Suppressor macrophage (primary cell): ENCODE measurements around the gene MACROH2A1.

Experiments used
- DNase-seq, 4 experiments: peaks; one replicate each; pipeline ENCODE4 v3.0.0-alpha.2; 2020 to 2022

MACROH2A1 gene

DNA sequence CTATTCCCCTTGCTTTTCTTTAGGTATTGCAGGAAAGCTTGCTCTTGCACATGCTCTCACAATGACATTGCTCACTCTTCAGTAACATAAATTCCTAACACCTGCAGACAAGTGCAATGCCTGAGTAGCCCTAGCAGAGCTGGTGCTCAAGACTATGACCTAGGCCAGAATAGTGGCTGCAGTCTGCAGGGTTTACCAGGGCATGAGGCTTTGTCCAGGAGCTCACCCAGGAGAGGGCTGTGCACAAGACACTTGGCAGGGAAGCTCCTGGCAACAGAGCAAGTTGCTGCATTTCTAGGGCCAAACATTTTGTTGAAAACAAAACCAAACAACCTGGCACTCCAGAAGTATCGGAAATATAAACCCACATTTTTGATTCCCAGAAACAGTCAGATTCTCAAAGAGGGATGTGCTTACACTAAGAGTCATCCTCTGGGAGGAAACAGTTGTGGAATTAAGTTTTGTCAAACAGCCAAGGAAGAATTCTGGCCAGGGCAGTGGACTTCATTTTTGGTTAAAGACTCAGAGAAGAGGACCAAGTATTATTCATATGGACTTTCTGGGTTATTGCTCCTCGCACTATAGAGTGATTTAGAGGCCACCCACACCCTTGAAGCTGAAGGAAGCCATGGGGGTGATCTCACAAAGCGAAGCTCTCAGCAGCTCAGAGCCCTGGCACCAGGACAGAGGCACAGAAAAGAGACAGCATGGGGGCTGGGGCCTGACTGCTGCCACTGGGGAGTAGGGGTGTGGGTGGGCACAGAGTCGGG lies 44.9 kb downstream of the MACROH2A1 start:
- DNase-seq, result no peak

DNA sequence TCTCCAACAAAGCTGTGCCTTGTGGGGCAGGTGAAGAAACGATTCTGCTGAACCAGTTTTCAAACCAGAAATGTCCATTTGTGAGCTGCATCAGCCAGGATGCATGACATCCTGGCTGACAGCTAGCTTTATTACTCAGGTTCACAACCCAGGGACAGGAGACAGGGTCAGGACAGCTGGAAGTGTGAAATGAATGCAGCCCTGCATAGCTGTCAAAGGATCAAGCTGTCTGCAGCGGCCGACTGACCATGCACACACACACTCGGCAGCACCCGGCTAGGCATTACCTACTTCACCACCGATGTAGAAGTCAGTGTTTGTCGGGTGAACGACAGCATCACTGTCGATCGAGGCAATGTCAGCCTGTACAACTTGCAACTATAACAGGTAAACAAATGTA lies 48.5 kb downstream of the MACROH2A1 start:
- DNase-seq, result no peak

DNA sequence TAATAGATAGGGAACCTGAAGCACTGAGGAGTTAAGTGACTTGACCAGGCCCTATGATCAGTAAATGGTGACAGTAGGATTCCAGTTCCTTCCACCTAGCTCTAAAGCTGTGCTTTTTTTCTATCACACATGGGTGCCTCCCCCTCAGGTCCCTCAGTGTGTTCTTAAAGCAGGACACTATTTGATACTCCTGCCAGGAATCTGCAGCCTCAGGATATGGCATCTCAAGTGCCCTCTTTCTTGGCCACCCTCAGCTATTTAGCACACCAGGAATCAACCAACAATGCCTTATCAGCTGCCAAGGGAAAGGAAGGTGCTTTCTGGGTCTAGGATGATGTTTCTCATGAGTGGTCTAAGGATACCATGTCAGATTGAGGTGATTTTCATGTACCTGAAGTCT lies 49.1 kb downstream of the MACROH2A1 start:
- no peak for DNase-seq

DNA sequence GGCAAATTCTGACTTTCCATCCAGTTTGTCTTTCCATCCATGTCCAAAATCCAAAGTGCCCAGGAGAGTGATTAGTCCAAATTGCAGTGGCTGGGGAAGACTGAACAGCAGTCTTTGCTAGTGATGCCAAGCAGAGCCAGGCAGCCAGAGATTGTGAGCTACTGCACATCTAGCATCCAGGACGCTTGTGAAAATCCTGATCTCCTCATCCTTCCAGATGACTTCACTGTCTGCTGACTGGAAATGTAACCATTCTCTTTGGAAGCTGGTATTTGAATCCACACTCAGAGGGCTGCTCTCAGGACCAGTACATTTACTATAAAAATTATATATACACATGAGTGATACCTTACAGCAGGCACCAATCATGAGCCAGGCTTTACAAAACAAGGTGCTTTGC lies 49.6 kb downstream of the MACROH2A1 start:
- no peak for DNase-seq

DNA sequence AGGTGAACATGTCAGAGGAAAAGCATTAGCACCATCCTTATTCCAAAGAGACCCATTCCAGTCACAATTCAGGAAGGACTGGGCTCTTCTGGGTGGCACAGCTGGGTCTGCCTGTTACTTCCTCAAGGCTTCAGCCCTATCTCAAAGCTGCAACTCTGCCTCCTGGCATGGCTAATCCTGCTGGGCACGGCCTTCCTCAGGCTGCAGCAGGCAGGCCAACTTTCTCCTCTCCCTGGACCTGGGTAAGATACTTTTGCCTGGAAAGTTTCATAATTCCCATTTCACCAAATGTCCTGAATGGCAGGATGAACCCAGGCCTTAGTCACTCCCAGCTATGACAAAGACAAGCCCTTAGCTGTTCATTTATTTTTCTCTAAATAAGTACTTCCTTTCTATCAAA lies 50.1 kb downstream of the MACROH2A1 start:
- peak in 3 of 4 experiments; percentile 25 to 40 (median 27) for DNase-seq

DNA sequence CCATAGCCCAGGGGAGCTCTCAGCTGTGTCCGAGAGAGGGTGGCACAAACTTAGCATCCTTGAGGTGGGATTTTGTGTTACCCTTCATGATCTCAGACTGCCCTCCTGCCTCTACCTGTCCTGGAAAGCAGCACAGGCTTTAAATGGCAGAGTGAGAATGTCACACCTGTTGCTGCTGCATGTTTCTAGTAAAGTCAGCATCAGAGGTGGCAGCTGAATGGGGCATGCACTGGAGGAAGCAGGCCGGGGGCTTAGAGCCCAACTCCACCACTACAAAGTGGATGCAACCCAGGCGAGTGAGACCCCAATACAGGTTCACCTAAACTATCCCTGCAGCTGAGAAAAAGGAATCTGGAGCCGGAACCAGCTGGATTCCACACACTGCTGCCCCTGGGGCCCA lies 51.6 kb downstream of the MACROH2A1 start:
- DNase-seq, result no peak

DNA sequence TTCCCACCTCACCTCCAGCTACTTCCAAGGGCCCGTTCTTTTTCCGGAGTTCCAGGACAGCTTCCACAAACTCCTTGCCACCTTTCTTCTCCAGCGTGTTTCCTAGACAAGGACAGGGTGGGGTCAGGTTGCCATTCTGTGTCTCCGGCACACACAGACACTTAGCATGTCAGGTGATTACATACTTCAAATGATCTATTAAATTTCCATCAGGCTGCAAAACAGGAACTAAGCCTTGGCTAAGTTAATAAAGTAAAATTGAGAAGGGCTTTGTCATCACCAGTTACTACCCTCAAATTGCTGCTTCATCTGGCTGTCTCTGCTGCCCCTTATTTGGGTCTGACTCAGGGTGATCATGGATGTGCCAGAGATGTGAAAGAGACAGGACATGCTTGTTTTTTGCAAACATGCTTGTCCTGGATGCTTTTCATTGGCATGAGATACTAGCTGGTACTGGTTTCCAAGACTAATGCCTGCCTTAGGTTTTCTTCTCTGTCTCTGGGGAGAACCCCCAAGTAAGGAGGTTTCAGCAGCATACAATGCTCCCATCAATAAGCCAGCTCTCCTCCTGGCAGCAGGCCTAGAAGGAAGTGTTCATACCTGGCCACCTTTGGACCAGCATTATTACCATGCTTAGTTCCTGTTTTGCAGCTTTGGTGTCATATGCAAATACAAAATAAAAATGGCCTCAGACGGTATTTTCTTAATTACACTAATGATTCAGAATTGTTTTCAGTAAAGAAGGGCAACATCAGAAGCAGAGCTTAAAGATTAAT lies 52.9 kb downstream of the MACROH2A1 start:
- DNase-seq, result no peak

DNA sequence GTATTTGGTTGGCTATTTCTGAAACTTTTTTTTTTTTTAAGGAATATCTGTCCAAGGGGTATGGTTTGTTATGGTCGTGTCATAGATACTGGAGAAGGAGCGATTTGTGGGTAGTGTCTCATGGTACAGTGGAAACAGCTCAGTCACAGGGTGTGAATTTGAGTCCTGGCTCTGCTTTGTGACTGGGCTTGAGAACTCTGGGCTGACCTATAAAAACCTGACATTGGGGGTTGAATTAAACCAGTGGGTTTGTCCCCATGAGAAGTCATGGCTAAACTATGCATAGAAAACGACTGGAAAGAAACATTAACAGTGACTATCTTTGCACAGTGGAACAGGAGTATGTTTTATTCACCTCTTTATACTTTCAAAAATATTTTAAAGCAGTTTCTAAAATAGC lies 54.7 kb downstream of the MACROH2A1 start:
- DNase-seq, result no peak

DNA sequence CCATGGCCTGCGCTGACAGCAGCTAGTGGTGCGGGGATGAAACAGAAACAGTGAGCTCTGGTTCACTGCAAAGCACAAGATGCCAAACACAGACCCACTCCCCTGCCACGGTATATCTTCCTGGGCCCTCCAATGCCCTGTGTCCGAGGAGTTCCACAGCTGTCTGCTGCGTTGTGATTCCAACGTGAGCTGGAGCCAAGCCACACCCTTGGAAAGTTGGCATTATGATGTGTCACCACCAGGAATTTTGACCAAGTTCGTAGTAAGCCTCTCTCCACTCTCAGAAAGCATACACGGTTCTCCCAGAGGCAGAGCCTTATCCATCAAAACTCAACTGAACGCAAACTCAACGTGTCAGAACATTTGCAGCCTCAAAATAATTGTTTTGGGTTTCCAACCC lies 55.6 kb downstream of the MACROH2A1 start:
- DNase-seq, result no peak

DNA sequence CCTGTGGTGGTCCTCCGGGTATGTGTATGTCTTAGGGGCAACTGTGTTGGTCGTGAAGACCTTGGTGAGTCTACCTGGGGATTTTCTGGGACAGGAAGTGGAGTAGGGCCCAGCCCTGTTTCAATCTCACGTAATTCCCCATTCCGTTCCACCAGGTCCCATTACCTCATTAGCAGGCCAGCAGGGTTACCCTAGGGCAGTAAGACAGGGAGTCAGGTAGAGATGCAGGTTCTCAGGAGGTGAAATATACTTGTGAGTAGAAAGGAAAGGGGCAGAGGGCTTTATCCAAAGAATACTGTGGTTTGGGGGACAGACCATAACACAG lies 56.5 kb downstream of the MACROH2A1 start:
- DNase-seq, result no peak

DNA sequence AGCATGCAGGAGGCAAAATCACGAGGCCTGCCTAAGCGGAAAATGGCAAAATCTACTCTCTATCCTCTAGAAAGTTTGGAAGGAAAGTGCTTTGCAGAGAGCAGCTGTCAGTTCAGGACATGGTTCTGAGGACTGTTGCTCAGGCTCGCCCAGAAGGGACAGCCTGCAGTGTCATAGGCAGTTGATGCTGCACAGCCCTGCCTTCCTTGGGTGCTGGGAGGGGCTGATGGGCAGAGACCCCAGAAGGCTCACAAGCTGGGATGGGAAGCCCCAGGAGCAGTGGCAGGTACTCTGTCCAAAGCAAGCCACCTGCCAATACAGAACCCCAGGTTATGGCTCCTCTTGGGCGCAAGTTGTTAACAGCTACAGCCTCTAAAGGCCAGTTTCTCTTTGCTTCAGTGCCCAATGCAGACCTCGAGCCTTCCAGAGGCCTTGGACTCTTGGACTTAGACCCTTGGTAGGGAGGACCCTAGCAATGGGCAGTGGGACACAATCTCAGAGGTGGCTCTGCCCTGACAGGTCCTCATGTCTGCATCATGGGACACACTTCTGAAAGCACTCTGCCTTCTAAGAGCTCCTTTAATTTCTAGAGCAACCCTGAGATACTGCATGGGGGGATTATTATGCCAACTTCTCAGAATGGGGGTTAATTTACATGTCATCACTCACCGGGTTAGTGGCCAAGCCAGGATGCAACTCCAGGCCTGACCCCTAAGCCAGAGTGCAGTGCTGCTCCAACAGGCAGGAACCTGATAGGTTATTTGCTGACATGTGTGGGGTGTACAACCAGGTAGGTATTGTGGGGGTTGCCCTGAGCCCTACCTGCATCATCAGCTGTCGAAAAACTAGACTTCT lies 57.1 kb downstream of the MACROH2A1 start:
- DNase-seq, result no peak

DNA sequence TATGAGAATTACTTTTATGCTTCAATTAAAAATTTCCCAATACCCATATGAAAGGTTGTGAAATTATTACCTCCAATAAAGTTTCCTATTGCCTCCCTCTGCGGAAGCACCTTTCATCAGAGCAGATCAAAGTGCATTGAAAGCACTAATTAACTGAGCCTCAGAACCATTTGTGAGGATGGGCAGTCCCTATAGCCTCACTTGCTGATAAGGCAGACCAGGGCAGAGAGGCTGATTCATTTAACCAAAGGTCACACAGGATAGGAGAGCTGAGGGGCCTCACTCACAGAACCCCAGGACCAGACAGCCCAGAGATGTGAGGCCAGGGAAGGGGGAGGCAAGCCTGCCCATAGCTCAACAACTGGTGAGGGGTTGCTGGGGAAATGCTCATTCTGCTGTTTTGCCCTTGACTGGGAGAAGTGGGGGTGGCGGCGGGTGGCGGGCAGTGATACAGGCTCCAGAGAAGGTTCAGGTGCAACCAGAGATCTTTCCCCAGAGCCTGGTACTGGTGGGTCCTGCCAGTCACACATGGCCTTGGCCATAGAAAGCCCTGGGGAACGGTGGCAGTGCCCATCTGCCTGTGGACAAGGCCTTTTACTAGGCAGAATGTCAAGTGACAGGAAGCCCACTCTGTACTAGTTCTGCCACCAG lies 57.9 kb downstream of the MACROH2A1 start:
- DNase-seq, result no peak

DNA sequence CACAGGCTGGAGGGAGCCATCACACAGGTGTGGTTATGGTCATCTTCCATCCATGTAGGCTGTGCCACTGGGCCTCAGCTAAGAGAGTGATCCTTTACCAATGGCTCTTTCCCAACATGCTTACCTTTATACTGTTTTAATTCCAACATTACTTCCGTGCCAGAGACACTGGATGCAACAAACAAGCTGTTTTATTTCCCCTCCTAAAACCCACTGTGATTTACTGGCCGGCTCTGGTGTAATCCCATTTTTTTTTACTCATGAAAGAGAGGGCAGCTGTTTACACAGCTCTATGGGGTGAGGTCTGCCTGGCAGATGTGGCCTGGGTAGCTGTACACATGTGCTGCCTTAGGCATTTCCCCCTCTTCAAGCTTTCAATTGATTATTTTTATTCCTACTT lies 58.5 kb downstream of the MACROH2A1 start:
- no peak for DNase-seq

DNA sequence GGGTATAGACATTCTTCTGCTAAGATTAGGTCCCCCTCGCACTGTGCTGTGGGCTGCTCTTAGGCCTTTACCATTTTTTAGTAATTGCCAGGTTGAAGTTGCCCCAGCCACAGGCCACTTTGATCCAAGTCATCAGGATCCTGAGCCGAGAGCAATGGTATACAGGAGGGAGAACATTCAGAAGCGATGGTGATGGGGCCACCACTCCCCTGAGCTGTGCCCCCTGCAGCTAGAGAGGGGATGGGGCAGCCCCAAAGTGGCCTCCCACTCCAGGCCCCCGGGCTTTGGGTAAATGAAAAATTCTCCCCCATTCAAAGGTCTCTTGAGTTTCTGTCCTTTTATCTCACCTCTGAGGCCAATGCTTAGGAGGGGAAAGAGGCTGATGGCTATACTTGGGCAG lies 59.4 kb downstream of the MACROH2A1 start:
- no peak for DNase-seq

DNA sequence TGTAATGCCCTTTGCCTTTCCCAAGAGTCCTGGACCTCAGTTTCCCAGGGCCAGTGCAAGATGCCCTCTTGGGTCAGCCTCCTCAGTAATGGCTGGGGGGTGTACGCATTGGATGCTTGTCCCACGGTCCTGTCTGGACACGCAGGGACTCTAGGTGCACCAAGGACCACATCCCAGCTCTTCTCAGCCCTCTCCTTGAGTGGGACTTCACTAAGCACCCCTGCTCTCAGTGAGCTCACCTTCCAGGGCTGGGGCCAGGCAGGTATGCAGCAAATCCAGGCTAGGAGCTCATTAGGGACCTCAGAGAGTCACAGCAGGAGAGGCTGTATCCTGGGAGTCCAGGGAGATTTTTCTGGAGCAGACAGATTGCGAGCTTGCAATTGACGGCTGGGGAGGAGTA lies 59.8 kb downstream of the MACROH2A1 start:
- DNase-seq, result no peak

DNA sequence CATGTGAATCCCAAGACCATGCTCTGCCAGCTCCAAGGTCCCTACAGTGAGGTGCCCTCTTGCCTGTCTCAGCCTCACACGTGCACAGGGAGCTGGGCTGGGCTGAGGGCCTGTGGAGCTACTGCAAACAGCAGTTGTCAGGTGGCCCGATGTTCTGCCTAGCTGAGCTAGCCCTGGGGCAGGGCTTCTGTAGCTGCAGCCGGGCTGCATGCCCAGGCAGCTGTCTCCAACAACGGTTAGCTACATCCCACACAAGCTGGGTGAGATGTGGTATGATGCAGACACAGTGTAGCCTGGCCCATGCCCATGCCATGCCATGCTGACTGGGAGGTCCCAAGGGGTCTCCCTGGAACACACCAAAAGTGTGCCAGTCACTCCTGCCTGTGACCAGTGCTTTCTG lies 62.0 kb downstream of the MACROH2A1 start:
- DNase-seq, result no peak

DNA sequence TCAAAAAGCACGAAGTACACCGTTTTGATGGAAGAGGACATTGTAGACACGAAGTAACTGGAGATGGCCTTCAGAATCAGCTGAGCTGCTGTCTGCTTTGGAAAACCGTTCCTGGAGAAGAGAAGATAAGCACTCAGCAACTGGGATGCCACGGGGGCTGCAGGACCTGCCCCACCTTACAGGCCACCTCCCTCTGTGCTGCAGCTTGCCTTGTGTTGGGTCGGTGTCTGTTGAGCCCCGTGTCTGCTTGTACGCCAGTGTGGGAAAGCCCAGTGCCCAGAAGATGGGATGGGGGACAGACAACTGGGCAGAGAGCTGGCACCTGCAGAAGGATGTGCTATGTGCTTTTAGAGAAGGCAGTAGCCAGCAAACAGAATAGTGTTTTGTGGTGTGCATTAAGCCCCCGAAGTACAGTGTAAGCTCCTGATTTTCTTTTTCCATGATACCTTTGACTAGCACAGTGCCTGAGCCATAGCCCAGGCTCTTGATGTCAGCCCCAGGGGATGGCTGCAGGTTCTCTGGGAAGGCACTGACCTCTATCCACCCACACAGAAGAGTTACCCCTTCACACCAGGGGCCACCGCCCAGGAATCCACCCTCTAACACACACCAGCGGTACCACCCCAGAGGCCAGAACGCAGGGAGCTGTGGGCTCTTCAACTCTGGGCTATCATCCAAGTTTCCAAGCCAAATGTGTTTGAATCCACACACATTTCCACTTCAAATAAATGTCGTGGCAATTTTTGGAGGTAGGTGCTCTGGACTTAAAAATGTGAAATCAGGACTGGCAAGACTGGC lies 63.8 kb downstream of the MACROH2A1 start:
- no peak for DNase-seq

DNA sequence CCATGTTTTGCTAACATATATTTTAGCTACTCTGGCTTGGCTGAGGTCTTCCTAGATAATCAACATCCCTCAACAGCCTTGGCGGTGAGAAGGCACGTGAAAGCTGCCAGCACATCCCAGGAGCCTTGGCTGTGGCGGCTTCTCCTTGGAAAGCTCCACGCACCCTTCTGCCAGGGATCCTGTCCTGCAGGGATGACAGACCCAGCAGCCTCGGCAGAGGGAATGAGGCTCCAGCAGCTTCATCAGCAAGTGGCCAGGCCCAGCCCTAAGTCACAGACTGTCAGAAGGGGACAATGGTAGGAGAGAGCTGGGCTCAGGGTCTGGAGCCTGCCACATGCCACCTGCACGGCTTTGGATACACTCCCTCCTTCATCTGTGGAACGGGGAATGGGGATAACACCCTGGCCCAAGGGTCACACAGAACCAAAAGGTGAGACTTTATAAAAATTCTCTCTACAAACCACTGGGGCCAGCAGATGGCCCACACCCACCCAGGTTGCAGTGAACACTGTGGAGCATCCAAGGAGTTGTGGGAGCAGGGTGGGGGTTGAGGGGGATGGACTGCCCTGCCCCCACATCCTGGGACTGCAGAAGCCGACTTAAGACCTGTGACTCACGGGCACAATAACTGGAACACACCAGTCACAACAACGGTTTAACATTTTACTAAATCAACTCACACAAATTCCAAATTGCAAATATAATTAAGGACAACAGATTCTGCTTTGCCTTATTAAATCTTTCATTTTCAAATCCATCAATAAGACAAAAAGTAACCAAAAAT lies 65.1 kb downstream of the MACROH2A1 start:
- DNase-seq, result no peak

DNA sequence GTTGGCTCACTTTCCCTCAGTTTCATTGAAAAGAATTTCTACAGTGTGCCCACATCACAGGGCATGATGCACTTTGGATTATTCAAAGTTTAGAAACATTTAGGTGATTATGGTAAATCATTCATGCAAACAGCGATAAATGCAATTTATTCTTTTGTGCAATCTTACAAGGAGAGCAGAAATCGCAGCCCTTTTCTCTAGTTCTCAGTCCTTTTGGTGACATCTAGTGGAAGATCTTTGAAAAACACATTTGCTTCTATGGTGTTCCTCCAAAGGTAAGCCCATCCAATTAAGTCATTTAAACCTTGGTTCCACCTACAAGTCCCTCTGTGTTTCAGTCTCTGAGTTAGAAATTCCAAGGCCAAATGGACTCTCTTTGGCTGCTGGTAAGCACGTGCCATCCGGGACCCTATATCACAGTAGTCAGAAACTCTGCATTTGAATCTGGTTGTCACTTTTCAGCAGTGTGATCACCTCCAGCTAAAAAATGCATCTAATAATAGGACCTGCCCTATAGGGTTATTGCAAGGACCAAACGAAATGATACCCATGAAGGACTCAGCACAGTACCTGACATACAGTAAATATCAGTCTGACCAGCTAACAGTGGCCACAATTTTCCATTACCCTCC lies 66.4 kb downstream of the MACROH2A1 start:
- peak in 2 of 4 experiments; percentile 43 to 53 for DNase-seq

DNA sequence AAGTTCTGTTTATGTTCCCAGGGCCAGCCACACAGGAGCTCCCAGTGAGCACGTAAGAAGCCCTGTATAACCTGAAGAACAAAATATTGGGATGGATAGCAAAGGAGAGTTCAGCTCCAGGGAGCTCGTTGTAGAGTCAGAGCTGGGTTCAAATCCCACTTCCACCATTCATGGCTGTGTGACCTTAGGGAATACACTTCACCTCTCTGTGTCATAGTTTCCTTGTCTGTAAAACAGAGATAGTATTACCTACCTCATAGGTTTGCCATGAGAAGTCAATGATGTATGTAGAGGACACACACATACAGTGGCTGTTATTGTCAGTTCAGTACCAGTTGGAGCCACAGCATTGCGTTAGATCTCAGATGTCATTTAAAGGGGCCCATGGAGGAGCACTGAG lies 67.4 kb downstream of the MACROH2A1 start:
- no peak for DNase-seq

DNA sequence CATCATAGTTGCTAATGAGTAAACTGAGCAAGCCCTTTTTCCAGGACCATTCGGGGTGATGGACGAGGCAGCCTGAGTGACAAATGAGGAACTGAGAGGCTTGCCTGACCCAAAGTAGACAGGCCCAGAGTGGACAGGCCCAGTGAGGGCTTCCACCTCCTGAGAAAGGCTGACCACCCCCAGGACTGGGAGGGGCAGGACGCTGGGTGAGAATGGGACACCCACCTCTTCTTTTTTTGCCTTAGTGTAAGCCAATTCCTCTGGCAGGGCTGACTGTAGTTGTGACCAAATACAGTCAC lies 68.3 kb downstream of the MACROH2A1 start:
- peak in 2 of 4 experiments; percentile 23 to 28 for DNase-seq
